Measurements from ENCODE around the gene SHKBP1. TPM values are rescaled to one million over a fixed set of nuclear protein-coding genes. Genes with fewer than 3 reads are reported as not detected.

SHKBP1 gene
- total and polyA plus RNA-seq, 9 of the 15 experiments (the other 6 are each of a cell fraction or from before 2014, with no cell fraction given) = 1.2 to 58.1 (median 22.3) TPM

- TF ChIP-seq POLR2G (IDR thresholded peaks at IDR 0.05; ENCODE audit: low read depth, low read length) = peak; percentile 46
- no peak for TF ChIP-seq ZNF830 (CRISPR knock-in tag; IDR thresholded peaks at IDR 0.05)
- no peak for TF ChIP-seq ZNF274 (IDR thresholded peaks at IDR 0.05; ENCODE audit: borderline replicate concordance, low read depth, low read length)
- peak; percentile 72; the same call in 1 of the 2 replicates for TF ChIP-seq ZBTB7A (IDR thresholded peaks at IDR 0.05; ENCODE audit: borderline replicate concordance, control insufficient read depth, low read depth, low read length)
- no peak for TF ChIP-seq ZNF77 (CRISPR knock-in tag; IDR thresholded peaks at IDR 0.05)
- no peak for TF ChIP-seq ESRRB (CRISPR knock-in tag; IDR thresholded peaks at IDR 0.05; ENCODE audit: borderline replicate concordance)
- TF ChIP-seq XRCC4 (IDR thresholded peaks at IDR 0.05; ENCODE audit: extremely low read depth, insufficient read depth, insufficient read length) = no peak
- TF ChIP-seq LEF1 (IDR thresholded peaks at IDR 0.05) = no peak
- no peak for TF ChIP-seq RBBP5 (IDR thresholded peaks at IDR 0.05; ENCODE audit: borderline replicate concordance, insufficient read depth, low read length, poor library complexity, severe bottlenecking)
- TF ChIP-seq, protein P1, sequence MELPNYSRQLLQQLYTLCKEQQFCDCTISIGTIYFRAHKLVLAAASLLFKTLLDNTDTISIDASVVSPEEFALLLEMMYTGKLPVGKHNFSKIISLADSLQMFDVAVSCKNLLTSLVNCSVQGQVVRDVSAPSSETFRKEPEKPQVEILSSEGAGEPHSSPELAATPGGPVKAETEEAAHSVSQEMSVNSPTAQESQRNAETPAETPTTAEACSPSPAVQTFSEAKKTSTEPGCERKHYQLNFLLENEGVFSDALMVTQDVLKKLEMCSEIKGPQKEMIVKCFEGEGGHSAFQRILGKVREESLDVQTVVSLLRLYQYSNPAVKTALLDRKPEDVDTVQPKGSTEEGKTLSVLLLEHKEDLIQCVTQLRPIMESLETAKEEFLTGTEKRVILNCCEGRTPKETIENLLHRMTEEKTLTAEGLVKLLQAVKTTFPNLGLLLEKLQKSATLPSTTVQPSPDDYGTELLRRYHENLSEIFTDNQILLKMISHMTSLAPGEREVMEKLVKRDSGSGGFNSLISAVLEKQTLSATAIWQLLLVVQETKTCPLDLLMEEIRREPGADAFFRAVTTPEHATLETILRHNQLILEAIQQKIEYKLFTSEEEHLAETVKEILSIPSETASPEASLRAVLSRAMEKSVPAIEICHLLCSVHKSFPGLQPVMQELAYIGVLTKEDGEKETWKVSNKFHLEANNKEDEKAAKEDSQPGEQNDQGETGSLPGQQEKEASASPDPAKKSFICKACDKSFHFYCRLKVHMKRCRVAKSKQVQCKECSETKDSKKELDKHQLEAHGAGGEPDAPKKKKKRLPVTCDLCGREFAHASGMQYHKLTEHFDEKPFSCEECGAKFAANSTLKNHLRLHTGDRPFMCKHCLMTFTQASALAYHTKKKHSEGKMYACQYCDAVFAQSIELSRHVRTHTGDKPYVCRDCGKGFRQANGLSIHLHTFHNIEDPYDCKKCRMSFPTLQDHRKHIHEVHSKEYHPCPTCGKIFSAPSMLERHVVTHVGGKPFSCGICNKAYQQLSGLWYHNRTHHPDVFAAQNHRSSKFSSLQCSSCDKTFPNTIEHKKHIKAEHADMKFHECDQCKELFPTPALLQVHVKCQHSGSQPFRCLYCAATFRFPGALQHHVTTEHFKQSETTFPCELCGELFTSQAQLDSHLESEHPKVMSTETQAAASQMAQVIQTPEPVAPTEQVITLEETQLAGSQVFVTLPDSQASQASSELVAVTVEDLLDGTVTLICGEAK (IDR thresholded peaks at IDR 0.05) = no peak
- TF ChIP-seq, protein P1 (CRISPR knock-in tag; IDR thresholded peaks at IDR 0.05) = no peak
- TF ChIP-seq BHLHE40 (IDR thresholded peaks at IDR 0.05; ENCODE audit: low read length) = peak; percentile 56
- peak; percentile 48; the same call in 1 of the 2 replicates for TF ChIP-seq TFAP4 (CRISPR knock-in tag; IDR thresholded peaks at IDR 0.05; ENCODE audit: borderline replicate concordance)
These were observed 48.9 kb downstream of the SHKBP1 start (continued) for GRCh38 chr19:40625406-40626120.

All from K562 (cell line).